Skin of body (tissue), 2 donors: ENCODE data around the gene GATC. TPM values are rescaled to one million over a fixed set of nuclear protein-coding genes. Genes with fewer than 3 reads are reported as not detected.
"Not testable (repeated sequence)": the region's sequence is repeated elsewhere in the genome, so short reads cannot be mapped to it uniquely, and the experiment has no call there.

Experiments used
- DNase-seq: peaks from one replicate; lab custom pipeline; 2025; lab: John Stamatoyannopoulos, UW
- total RNA-seq: library from RNA; depleted of rRNA; stranded (reverse); fragments of >200 nt; gene quantifications from one replicate; pipeline ENCODE4 v1.2.3, GENCODE V29; 2014

GATC gene
- total RNA-seq, 1 donor from 2014 or later, result 18.1 TPM

GRCh38 chr12:120437735-120438494, 8.3 kb upstream of the GATC start, which contains the start of gene COX6A1:
TSS of gene COX6A1 (plus strand) at chr12:120438113. CDS start at chr12:120438127, 14 bp downstream.
- peak; percentile 93 for DNase-seq

- no peak for DNase-seq
Measured at GRCh38 chr12:120438495-120439198, 7.6 kb upstream of the GATC start.

- no peak for DNase-seq
Measured at GRCh38 chr12:120439646-120440247, 6.5 kb upstream of the GATC start.

GRCh38 chr12:120444676-120445075, 1.6 kb upstream of the GATC start:
- no peak for DNase-seq

- not testable (repeated sequence) for DNase-seq
Measured at GRCh38 chr12:120446844-120447178, 567 bp downstream of the GATC start.

GRCh38 chr12:120447992-120448391, 1.7 kb downstream of the GATC start:
- DNase-seq, result no peak

- not testable (repeated sequence) for DNase-seq
Measured at GRCh38 chr12:120452524-120452923, 6.3 kb downstream of the GATC start.

GRCh38 chr12:120453060-120453750, 7.0 kb downstream of the GATC start:
- no peak for DNase-seq

GRCh38 chr12:120453977-120454376, 7.7 kb downstream of the GATC start:
- DNase-seq, result no peak

GRCh38 chr12:120455302-120455701, 9.1 kb downstream of the GATC start:
- no peak for DNase-seq

GRCh38 chr12:120457133-120457532, 10.9 kb downstream of the GATC start:
- DNase-seq, result no peak

GRCh38 chr12:120460157-120460556, 13.9 kb downstream of the GATC start:
- DNase-seq, result no peak

- no peak for DNase-seq
Measured at GRCh38 chr12:120462099-120462640, 15.9 kb downstream of the GATC start.

GRCh38 chr12:120463712-120464111, 17.5 kb downstream of the GATC start:
- no peak for DNase-seq

- no peak for DNase-seq
Measured at GRCh38 chr12:120465756-120466155, 19.5 kb downstream of the GATC start.

- no peak for DNase-seq
Measured at GRCh38 chr12:120466560-120467315, 20.5 kb downstream of the GATC start.

- no peak for DNase-seq
Measured at GRCh38 chr12:120467439-120467838, 21.2 kb downstream of the GATC start.

GRCh38 chr12:120468325-120468820, 22.1 kb downstream of the GATC start:
- DNase-seq, result no peak

- peak; percentile 67 for DNase-seq
Measured at GRCh38 chr12:120468821-120469449, 22.7 kb downstream of the GATC start.
